Choroid plexus epithelial cell (primary cell): ENCODE data around the gene BEST4.

ENCODE experiments used
- DNase-seq: peaks from one replicate; pipeline ENCODE4 v3.0.0-alpha.2; 2010; ENCODE audit warnings: low read depth
- H3K4me3 ChIP-seq: 2 replicates; pipeline ENCODE4 v1.5.1; 2011; ENCODE audit warnings: low read depth, mild to moderate bottlenecking, control low read depth, low read length, moderate library complexity
- CTCF ChIP-seq: conservative IDR thresholded peaks from 2 replicates; pipeline ENCODE4 v1.5.1; 2011; ENCODE audit warnings: low read depth, mild to moderate bottlenecking, control low read depth, inconsistent platforms, low read length, moderate library complexity

Gene BEST4

GRCh38 chr1:44735992-44736391 lies 52.0 kb downstream of the BEST4 start:
- no peak overlapping the region for H3K4me3 ChIP-seq
- DNase-seq: no peak
- TF ChIP-seq CTCF: no peak

GRCh38 chr1:44733784-44734183 lies 54.2 kb downstream of the BEST4 start:
- no peak for DNase-seq
- TF ChIP-seq CTCF: no peak
- H3K4me3 ChIP-seq: no peak overlapping the region
